DLD1 (cell line): ENCODE data around the gene ZFR2.

Experiments
- in situ Hi-C: cut with HindIII; loops from 2 replicates; pipeline ENCODE4 v1.10.0; 2017; ENCODE audit warnings: low sequenced_read_pairs

The ZFR2 gene

GRCh38 chr19:3759482-3760254 is 109.2 kb downstream of the ZFR2 start:
- in situ Hi-C loops: loop anchor here (5.0 kb wide), 1 partner anchor 37 kb away; no protein-coding TSS in a partner anchor

- in situ Hi-C loops: loop anchor here (5.0 kb wide), 1 partner anchor 36 kb away; no protein-coding TSS in a partner anchor
Observed at GRCh38 chr19:3758297-3758696, 110.5 kb downstream of the ZFR2 start.

- in situ Hi-C loops: loop anchor here (5.0 kb wide), 1 partner anchor 35 kb away; no protein-coding TSS in a partner anchor
Observed at GRCh38 chr19:3757705-3758104, 111.1 kb downstream of the ZFR2 start.
